ENCODE data around the gene SLC22A6.

DNA sequence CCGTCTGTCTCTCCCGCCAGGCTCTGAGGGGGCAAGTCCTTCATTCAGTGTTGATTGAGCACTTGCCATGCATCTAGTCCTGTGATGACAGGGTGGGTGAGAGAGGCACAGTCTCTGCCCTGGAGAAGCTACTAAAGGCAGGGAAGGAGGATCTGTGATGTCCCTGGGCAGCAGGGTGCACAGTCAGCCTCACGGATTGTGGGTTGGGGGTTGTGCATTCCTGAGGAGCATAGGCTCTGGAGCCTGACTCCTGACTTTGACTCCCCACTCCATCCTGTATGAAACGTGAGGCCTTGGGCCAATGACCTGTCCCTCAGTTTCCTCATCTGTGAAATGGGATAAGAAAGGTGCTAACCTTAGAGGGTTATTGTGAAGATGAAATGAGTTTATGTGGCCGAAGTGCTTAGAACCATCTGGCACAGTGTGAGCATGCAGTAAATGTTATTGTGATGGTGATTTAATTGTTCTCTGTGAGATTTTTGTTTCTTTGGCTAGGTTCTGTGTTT is 26.2 kb upstream of the SLC22A6 start:
- no peak for TF ChIP-seq POLR2A (IDR thresholded peaks at IDR 0.05; ENCODE audit: low read length)
- no peak for TF ChIP-seq HDAC2 (IDR thresholded peaks at IDR 0.05)
- TF ChIP-seq EHMT2 (IDR thresholded peaks at IDR 0.05; ENCODE audit: low read depth) = no peak
- TF ChIP-seq KDM1A (IDR thresholded peaks at IDR 0.05; ENCODE audit: low read depth) = no peak
- TF ChIP-seq, protein P1, sequence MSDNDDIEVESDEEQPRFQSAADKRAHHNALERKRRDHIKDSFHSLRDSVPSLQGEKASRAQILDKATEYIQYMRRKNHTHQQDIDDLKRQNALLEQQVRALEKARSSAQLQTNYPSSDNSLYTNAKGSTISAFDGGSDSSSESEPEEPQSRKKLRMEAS (IDR thresholded peaks at IDR 0.05) = no peak
- TF ChIP-seq MAZ (IDR thresholded peaks at IDR 0.05; ENCODE audit: borderline replicate concordance, low read depth, low read length) = no peak
- TF ChIP-seq CHD2 (IDR thresholded peaks at IDR 0.05; ENCODE audit: low read length, partially characterized antibody) = no peak

All from A549 (cell line).